ENCODE data around the gene RGSL1.

DNA sequence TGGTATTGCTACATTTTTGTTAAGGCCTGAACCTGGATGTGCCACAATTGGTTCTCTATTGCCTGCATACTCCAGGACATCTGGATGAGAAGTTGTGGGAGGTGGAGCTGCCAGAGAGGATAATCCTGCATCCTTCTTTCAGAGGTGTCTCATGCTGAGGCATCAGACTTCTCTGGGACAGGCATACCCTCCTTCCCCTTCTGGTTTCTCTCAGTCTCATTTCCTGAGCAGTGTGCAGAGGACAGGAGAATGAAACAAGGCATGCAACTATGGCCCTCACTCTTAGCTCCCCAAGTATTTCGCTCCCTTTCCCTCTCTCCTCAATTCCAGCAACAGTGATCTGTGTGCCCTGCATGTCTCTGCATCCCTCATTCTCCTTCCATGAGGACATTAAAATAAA, 7.6 kb upstream of the RGSL1 start:
- TF ChIP-seq, protein P1, sequence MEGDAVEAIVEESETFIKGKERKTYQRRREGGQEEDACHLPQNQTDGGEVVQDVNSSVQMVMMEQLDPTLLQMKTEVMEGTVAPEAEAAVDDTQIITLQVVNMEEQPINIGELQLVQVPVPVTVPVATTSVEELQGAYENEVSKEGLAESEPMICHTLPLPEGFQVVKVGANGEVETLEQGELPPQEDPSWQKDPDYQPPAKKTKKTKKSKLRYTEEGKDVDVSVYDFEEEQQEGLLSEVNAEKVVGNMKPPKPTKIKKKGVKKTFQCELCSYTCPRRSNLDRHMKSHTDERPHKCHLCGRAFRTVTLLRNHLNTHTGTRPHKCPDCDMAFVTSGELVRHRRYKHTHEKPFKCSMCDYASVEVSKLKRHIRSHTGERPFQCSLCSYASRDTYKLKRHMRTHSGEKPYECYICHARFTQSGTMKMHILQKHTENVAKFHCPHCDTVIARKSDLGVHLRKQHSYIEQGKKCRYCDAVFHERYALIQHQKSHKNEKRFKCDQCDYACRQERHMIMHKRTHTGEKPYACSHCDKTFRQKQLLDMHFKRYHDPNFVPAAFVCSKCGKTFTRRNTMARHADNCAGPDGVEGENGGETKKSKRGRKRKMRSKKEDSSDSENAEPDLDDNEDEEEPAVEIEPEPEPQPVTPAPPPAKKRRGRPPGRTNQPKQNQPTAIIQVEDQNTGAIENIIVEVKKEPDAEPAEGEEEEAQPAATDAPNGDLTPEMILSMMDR (IDR thresholded peaks at IDR 0.05): no peak
- TF ChIP-seq POLR2A (IDR thresholded peaks at IDR 0.05): no peak
- TF ChIP-seq POLR2AphosphoS5 (IDR thresholded peaks at IDR 0.05): no peak
